ENCODE data around the gene ZNF385D.

The ZNF385D gene

GRCh38 chr3:21618695-21619094 lies 132.3 kb downstream of the ZNF385D start:
- Histone ChIP-seq H3K4me3 (ENCODE audit: low read depth, low read length) (no peak overlapping the region), H3K27me3 (ENCODE audit: control insufficient read depth, insufficient read depth, low read length) (no peaks in the 10 kb centered on the region), H3K9me3 (ENCODE audit: control insufficient read depth, insufficient read depth, low read length) (no peaks in the 10 kb centered on the region), H3K27ac (ENCODE audit: low read depth, low read length) (no peak overlapping the region), H3K36me3 (ENCODE audit: control insufficient read depth, insufficient read depth, low read length) (no peaks in the 10 kb centered on the region), H3K4me1 (ENCODE audit: control insufficient read depth, insufficient read depth, low read length) (peaks cover 16% of the 10 kb centered on the region; the same call in 1 of the 2 replicates), H3K9ac (ENCODE audit: low read depth, low read length) (no peak overlapping the region)

DNA sequence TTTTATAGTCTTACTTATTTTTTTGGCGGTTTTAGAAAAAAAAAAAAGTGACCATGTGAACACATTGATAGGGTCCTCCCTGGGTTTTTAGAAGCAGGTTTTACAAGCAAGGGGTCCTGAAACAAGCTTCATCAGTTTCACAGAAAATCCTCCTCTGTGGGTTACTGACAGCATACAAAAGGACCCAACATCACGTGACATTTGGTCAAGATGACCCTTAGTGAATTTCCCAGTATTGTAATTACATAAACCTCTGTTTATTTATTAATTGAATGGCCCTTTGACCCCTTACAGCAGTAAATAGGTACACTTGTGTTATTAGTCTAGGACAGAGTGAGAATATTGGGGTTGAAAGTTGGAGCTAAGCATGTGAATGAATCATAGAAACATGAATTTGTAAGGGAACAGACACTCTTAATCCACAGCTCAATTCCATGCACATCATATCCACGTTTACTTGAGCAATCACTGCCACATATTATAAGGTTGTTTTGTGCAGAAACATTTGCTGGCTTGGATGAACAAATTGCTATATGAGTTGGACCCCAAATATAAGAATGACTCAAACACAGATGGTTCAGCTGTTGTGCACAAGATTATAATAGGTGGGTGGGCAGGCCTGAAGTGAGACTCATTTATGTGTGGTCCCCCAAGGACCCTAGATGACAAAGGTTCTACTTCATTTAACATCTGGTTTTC lies 137.5 kb downstream of the ZNF385D start:
- H3K4me1 ChIP-seq (ENCODE audit: control insufficient read depth, insufficient read depth, low read length): 0 out of 2 replicates have a peak, but pooled peaks cover 7% of the 10 kb centered on the region
- no peak overlapping the region for H3K27ac ChIP-seq (ENCODE audit: low read depth, low read length)
- H3K27me3 ChIP-seq (ENCODE audit: control insufficient read depth, insufficient read depth, low read length): no peaks in the 10 kb centered on the region
- no peak overlapping the region for H3K4me3 ChIP-seq (ENCODE audit: low read depth, low read length)
- H3K36me3 ChIP-seq (ENCODE audit: control insufficient read depth, insufficient read depth, low read length): no peaks in the 10 kb centered on the region
- H3K9ac ChIP-seq (ENCODE audit: low read depth, low read length): no peak overlapping the region
- H3K9me3 ChIP-seq (ENCODE audit: control insufficient read depth, insufficient read depth, low read length): no peaks in the 10 kb centered on the region

DNA sequence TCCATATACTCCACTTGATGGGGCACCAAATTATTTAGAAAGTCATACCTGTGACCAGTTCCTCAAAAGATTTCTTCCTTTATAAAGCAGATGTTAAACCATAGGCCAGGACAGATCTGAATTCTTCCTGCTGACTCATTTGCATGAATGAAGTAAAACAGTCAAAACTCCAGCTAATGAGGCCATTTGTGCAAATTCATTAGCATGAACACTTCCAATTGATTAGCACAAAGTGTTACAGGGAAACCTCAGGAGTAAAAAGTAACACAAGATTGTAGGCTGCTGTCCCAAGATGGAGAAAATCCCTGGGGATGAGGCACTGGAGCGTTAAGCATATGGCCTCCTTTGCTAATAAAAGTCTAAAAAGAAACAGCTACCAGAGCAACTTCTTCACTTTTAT lies 149.8 kb downstream of the ZNF385D start:
- no peak overlapping the region for H3K27ac ChIP-seq (ENCODE audit: low read depth, low read length)

DNA sequence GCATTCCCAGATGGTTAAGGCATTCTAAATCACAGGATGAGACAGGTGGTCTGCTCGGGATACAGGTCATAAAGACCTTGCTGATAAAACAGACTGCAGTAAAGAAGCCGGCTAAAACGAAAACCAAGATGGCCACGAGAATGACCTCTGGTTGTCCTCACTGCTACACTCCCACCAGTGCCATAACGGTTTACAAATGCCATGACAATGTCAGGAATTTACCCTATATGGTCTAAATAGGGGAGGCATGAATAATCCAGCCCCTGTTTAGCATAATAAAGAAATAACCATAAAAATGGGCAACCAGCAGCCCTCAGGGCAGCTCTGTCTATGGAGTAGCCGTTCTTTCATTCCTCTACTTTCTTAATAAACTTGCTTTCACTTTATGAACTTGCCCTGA lies 151.1 kb downstream of the ZNF385D start:
- no peaks in the 10 kb centered on the region for H3K27me3 ChIP-seq (ENCODE audit: control insufficient read depth, insufficient read depth, low read length)
- H3K4me1 ChIP-seq (ENCODE audit: control insufficient read depth, insufficient read depth, low read length): peaks cover 9% of the 10 kb centered on the region; the same call in 1 of the 2 replicates
- H3K36me3 ChIP-seq (ENCODE audit: control insufficient read depth, insufficient read depth, low read length): no peaks in the 10 kb centered on the region
- no peak overlapping the region for H3K27ac ChIP-seq (ENCODE audit: low read depth, low read length)
- H3K9ac ChIP-seq (ENCODE audit: low read depth, low read length): no peak overlapping the region
- H3K4me3 ChIP-seq (ENCODE audit: low read depth, low read length): no peak overlapping the region
- no peaks in the 10 kb centered on the region for H3K9me3 ChIP-seq (ENCODE audit: control insufficient read depth, insufficient read depth, low read length)

More for the DNA sequence above, 149.8 kb downstream of the ZNF385D start:
- Histone ChIP-seq H3K9ac (ENCODE audit: low read depth, low read length) (no peak overlapping the region), H3K27me3 (ENCODE audit: control insufficient read depth, insufficient read depth, low read length) (no peaks in the 10 kb centered on the region), H3K36me3 (ENCODE audit: control insufficient read depth, insufficient read depth, low read length) (no peaks in the 10 kb centered on the region), H3K9me3 (ENCODE audit: control insufficient read depth, insufficient read depth, low read length) (no peaks in the 10 kb centered on the region), H3K4me3 (ENCODE audit: low read depth, low read length) (no peak overlapping the region), H3K4me1 (ENCODE audit: control insufficient read depth, insufficient read depth, low read length) (peaks cover 9% of the 10 kb centered on the region; the same call in 1 of the 2 replicates)

DNA sequence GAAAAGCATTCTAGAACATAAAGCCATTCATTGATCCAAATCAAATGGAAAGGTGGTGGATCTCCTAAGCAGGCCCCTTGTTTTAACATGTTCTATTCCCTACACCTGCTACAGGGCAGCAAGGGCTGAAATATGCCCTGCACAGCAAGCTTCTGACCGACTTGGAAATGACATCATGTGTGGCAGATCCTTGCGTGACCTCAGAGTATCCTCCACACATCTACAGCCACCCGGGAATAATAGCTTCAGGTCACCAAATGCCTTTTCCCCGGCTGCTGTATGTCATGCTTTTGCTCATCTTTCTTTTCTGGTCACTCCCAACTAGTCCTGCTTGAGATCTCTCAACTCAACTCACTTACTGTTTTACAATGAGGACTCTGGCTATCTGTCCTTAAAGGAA lies 158.2 kb downstream of the ZNF385D start:
- Histone ChIP-seq H3K36me3 (ENCODE audit: control insufficient read depth, insufficient read depth, low read length) (no peaks in the 10 kb centered on the region), H3K27me3 (ENCODE audit: control insufficient read depth, insufficient read depth, low read length) (no peaks in the 10 kb centered on the region)

DNA sequence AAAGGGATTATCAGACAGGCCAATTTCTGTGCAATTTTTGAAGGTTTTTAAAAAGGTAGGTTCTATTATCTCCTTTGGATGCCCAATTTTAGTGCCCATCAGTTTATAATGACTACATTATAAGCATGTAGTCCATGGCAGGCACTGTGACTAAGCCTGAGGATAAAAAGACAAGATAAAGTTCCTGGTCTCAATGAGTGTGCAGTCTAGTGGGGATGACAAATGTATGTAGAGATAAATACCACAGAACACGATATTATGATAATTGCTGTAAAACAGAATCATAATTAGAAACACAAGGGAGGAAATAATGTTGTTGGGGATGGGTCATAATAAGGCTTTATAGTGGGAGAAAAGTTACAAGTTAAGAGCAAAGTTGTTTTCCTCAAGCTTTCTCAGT lies 163.1 kb downstream of the ZNF385D start:
- H3K27ac ChIP-seq (ENCODE audit: low read depth, low read length): no peak overlapping the region
- H3K9ac ChIP-seq (ENCODE audit: low read depth, low read length): no peak overlapping the region
- no peak overlapping the region for H3K4me3 ChIP-seq (ENCODE audit: low read depth, low read length)
- H3K9me3 ChIP-seq (ENCODE audit: control insufficient read depth, insufficient read depth, low read length): no peaks in the 10 kb centered on the region
- H3K36me3 ChIP-seq (ENCODE audit: control insufficient read depth, insufficient read depth, low read length): no peaks in the 10 kb centered on the region
- no peaks in the 10 kb centered on the region for H3K4me1 ChIP-seq (ENCODE audit: control insufficient read depth, insufficient read depth, low read length)
- no peaks in the 10 kb centered on the region for H3K27me3 ChIP-seq (ENCODE audit: control insufficient read depth, insufficient read depth, low read length)

More for the DNA sequence above, 158.2 kb downstream of the ZNF385D start:
- no peaks in the 10 kb centered on the region for H3K4me1 ChIP-seq (ENCODE audit: control insufficient read depth, insufficient read depth, low read length)
- H3K9me3 ChIP-seq (ENCODE audit: control insufficient read depth, insufficient read depth, low read length): no peaks in the 10 kb centered on the region
- no peak overlapping the region for H3K27ac ChIP-seq (ENCODE audit: low read depth, low read length)
- H3K9ac ChIP-seq (ENCODE audit: low read depth, low read length): no peak overlapping the region
- no peak overlapping the region for H3K4me3 ChIP-seq (ENCODE audit: low read depth, low read length)

- H3K27ac ChIP-seq (ENCODE audit: low read depth, low read length): no peak overlapping the region
- H3K4me3 ChIP-seq (ENCODE audit: low read depth, low read length): no peak overlapping the region
- H3K9ac ChIP-seq (ENCODE audit: low read depth, low read length): no peak overlapping the region
- H3K36me3 ChIP-seq (ENCODE audit: control insufficient read depth, insufficient read depth, low read length): no peaks in the 10 kb centered on the region
- no peaks in the 10 kb centered on the region for H3K9me3 ChIP-seq (ENCODE audit: control insufficient read depth, insufficient read depth, low read length)
- no peaks in the 10 kb centered on the region for H3K27me3 ChIP-seq (ENCODE audit: control insufficient read depth, insufficient read depth, low read length)
- no peaks in the 10 kb centered on the region for H3K4me1 ChIP-seq (ENCODE audit: control insufficient read depth, insufficient read depth, low read length)
These were observed 165.7 kb downstream of the ZNF385D start for GRCh38 chr3:21585216-21585740.

DNA sequence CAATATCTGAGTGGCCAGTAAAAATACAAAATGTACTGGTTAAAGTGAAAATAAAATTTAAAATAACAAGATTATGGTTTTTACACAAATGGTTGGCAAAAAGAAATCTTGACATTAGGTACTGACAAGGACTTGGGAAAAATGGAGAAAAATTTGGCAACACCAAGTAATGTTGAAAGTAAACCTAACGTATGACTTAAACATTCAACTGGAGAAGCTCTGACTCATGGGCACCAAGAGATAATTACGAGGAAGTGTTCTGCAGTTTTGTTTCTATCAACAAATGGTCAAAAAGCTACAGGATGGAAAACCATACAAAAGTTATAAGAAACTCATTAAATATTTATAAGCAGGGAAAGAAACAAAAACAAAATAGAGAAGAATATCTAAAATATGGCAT lies 177.7 kb downstream of the ZNF385D start:
- Histone ChIP-seq H3K9me3 (ENCODE audit: control insufficient read depth, insufficient read depth, low read length) (no peaks in the 10 kb centered on the region), H3K27me3 (ENCODE audit: control insufficient read depth, insufficient read depth, low read length) (no peaks in the 10 kb centered on the region), H3K4me1 (ENCODE audit: control insufficient read depth, insufficient read depth, low read length) (no peaks in the 10 kb centered on the region), H3K9ac (ENCODE audit: low read depth, low read length) (no peak overlapping the region), H3K27ac (ENCODE audit: low read depth, low read length) (no peak overlapping the region), H3K4me3 (ENCODE audit: low read depth, low read length) (no peak overlapping the region), H3K36me3 (ENCODE audit: control insufficient read depth, insufficient read depth, low read length) (no peaks in the 10 kb centered on the region)

DNA sequence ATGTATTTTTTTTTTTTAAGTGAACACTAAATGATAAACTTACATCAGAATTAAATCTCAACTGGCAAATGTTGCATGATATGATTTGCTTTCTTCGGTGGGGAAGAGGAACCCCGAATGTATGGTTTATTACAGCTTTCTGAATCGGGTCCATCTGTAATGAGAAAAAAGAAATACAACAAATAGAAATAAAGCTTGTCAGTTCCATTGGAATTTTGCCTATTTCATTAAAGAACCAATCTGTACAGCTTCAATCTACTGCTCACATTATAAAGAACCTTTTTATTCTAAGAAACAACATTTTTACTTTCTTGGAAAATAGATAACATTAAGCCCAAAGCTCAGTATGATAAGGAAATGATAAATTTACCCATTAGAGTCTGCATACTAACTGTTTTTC lies 186.5 kb downstream of the ZNF385D start:
- no peak overlapping the region for H3K4me3 ChIP-seq (ENCODE audit: low read depth, low read length)
- no peak overlapping the region for H3K9ac ChIP-seq (ENCODE audit: low read depth, low read length)
- H3K27ac ChIP-seq (ENCODE audit: low read depth, low read length): no peak overlapping the region
- no peaks in the 10 kb centered on the region for H3K9me3 ChIP-seq (ENCODE audit: control insufficient read depth, insufficient read depth, low read length)
- no peaks in the 10 kb centered on the region for H3K27me3 ChIP-seq (ENCODE audit: control insufficient read depth, insufficient read depth, low read length)
- H3K36me3 ChIP-seq (ENCODE audit: control insufficient read depth, insufficient read depth, low read length): no peaks in the 10 kb centered on the region
- no peaks in the 10 kb centered on the region for H3K4me1 ChIP-seq (ENCODE audit: control insufficient read depth, insufficient read depth, low read length)

- H3K4me1 ChIP-seq (ENCODE audit: control insufficient read depth, insufficient read depth, low read length): no peaks in the 10 kb centered on the region
- no peak overlapping the region for H3K4me3 ChIP-seq (ENCODE audit: low read depth, low read length)
- no peaks in the 10 kb centered on the region for H3K27me3 ChIP-seq (ENCODE audit: control insufficient read depth, insufficient read depth, low read length)
- H3K9ac ChIP-seq (ENCODE audit: low read depth, low read length): no peak overlapping the region
- H3K9me3 ChIP-seq (ENCODE audit: control insufficient read depth, insufficient read depth, low read length): no peaks in the 10 kb centered on the region
- no peak overlapping the region for H3K27ac ChIP-seq (ENCODE audit: low read depth, low read length)
- no peaks in the 10 kb centered on the region for H3K36me3 ChIP-seq (ENCODE audit: control insufficient read depth, insufficient read depth, low read length)
These were observed 188.8 kb downstream of the ZNF385D start for GRCh38 chr3:21562243-21562642.

DNA sequence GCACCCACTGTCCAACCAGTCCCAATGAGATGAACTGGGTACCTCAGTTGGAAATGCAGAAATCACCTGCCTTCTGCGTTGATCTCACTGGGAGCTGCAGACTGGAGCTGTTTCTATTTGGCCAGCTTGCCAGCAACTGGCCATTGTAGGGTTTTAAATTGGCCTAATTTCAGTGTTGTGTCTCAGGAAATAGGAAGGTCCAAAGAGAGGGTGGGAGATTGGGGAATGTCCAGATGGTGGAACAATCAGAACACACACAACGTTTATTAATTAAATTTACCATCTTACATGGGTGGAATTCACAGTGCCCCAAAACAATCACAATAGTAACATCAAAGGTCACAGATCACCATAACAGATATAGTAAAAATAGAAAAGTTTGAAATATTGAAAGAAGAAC lies 189.5 kb downstream of the ZNF385D start:
- no peak overlapping the region for H3K4me3 ChIP-seq (ENCODE audit: low read depth, low read length)
- no peak overlapping the region for H3K27ac ChIP-seq (ENCODE audit: low read depth, low read length)
- no peaks in the 10 kb centered on the region for H3K27me3 ChIP-seq (ENCODE audit: control insufficient read depth, insufficient read depth, low read length)
- H3K9me3 ChIP-seq (ENCODE audit: control insufficient read depth, insufficient read depth, low read length): no peaks in the 10 kb centered on the region
- no peaks in the 10 kb centered on the region for H3K4me1 ChIP-seq (ENCODE audit: control insufficient read depth, insufficient read depth, low read length)
- no peak overlapping the region for H3K9ac ChIP-seq (ENCODE audit: low read depth, low read length)
- no peaks in the 10 kb centered on the region for H3K36me3 ChIP-seq (ENCODE audit: control insufficient read depth, insufficient read depth, low read length)
